ENCODE data around the gene ENO3. TPM values are rescaled to one million over a fixed set of nuclear protein-coding genes. Genes with fewer than 3 reads are reported as not detected.

Gene ENO3
- total RNA-seq, 1 experiment from 2014 or later, result 19.0 TPM

GRCh38 chr17:4986403-4986802 lies 35.5 kb downstream of the ENO3 start:
- H3K36me3 Mint-ChIP-seq (ENCODE audit: insufficient read depth, unreplicated experiment), result peaks cover 25% of the 10 kb centered on the region
- TF ChIP-seq, protein P1, sequence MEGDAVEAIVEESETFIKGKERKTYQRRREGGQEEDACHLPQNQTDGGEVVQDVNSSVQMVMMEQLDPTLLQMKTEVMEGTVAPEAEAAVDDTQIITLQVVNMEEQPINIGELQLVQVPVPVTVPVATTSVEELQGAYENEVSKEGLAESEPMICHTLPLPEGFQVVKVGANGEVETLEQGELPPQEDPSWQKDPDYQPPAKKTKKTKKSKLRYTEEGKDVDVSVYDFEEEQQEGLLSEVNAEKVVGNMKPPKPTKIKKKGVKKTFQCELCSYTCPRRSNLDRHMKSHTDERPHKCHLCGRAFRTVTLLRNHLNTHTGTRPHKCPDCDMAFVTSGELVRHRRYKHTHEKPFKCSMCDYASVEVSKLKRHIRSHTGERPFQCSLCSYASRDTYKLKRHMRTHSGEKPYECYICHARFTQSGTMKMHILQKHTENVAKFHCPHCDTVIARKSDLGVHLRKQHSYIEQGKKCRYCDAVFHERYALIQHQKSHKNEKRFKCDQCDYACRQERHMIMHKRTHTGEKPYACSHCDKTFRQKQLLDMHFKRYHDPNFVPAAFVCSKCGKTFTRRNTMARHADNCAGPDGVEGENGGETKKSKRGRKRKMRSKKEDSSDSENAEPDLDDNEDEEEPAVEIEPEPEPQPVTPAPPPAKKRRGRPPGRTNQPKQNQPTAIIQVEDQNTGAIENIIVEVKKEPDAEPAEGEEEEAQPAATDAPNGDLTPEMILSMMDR (IDR thresholded peaks at IDR 0.05; ENCODE audit: unreplicated experiment), result no peak
- ChIA-PET POLR2A (interaction anchor here (0.9 to 5.6 kb wide), 12 partner anchors 8 to 179 kb away, joined by 3 to 81 read pairs (median 6); partner anchors contain the start of genes INCA1, KIF1C, PFN1 and PLD2), CTCF (interaction anchor here (0.8 to 1.7 kb wide), 7 partner anchors 12 to 196 kb away, joined by 3 to 10 read pairs (median 4); partner anchors contain the start of genes KIF1C and SPAG7)
- no peaks in the 10 kb centered on the region for H3K9me3 Mint-ChIP-seq (ENCODE audit: unreplicated experiment)
- no TSS peak for BruUV-seq (replicated peaks)
- H3K27me3 Mint-ChIP-seq (ENCODE audit: insufficient read depth, unreplicated experiment), result no peaks in the 10 kb centered on the region
- DNase-seq (ENCODE audit: unreplicated experiment), result peak; percentile 39
- peak overlapping the region; percentile 84 for H3K27ac Mint-ChIP-seq (ENCODE audit: low read depth, unreplicated experiment)
- peaks cover 28% of the 10 kb centered on the region for H3K4me1 Mint-ChIP-seq (ENCODE audit: insufficient read depth, unreplicated experiment)
- peak overlapping the region; percentile 87 for H3K4me3 Mint-ChIP-seq (ENCODE audit: unreplicated experiment)
- intact Hi-C loops (cut with micrococcal nuclease), result no loop called here

- H3K27ac Mint-ChIP-seq (ENCODE audit: low read depth, unreplicated experiment), result peak within 1 kb of the TSS; percentile 84
- H3K36me3 Mint-ChIP-seq (ENCODE audit: insufficient read depth, unreplicated experiment), result peaks cover 28% of the 10 kb centered on the region
- no peaks in the 10 kb centered on the region for H3K9me3 Mint-ChIP-seq (ENCODE audit: unreplicated experiment)
- H3K4me3 Mint-ChIP-seq (ENCODE audit: unreplicated experiment), result peak within 1 kb of the TSS; percentile 87
- BruUV-seq (replicated peaks), result no TSS peak
- ChIA-PET POLR2A (interaction anchor here (0.9 to 5.6 kb wide), 14 partner anchors 8 to 197 kb away, joined by 3 to 81 read pairs (median 6); partner anchors contain the start of genes INCA1, KIF1C, PFN1 and PLD2), CTCF (interaction anchor here (0.6 to 1.7 kb wide), 15 partner anchors 8 to 466 kb away, joined by 3 to 10 read pairs (median 3); partner anchors contain the start of genes KIF1C and SPAG7)
- H3K4me1 Mint-ChIP-seq (ENCODE audit: insufficient read depth, unreplicated experiment), result peaks cover 28% of the 10 kb centered on the region
- no peaks in the 10 kb centered on the region for H3K27me3 Mint-ChIP-seq (ENCODE audit: insufficient read depth, unreplicated experiment)
- TF ChIP-seq, protein P1 (IDR thresholded peaks at IDR 0.05; ENCODE audit: unreplicated experiment), result peak; percentile 60
- intact Hi-C loops (cut with micrococcal nuclease), result loop anchor here (1.0 kb wide), 1 partner anchor 78 kb away; no protein-coding TSS in a partner anchor
- DNase-seq (ENCODE audit: unreplicated experiment), result peak; percentile 67
These were observed 36.2 kb downstream of the ENO3 start, which contains the start of gene CAMTA2 for GRCh38 chr17:4986951-4987766. Gene CAMTA2, minus strand, starts transcription at chr17:4987675. Its CDS starts 1,453 bp downstream, at chr17:4986222.

DNA sequence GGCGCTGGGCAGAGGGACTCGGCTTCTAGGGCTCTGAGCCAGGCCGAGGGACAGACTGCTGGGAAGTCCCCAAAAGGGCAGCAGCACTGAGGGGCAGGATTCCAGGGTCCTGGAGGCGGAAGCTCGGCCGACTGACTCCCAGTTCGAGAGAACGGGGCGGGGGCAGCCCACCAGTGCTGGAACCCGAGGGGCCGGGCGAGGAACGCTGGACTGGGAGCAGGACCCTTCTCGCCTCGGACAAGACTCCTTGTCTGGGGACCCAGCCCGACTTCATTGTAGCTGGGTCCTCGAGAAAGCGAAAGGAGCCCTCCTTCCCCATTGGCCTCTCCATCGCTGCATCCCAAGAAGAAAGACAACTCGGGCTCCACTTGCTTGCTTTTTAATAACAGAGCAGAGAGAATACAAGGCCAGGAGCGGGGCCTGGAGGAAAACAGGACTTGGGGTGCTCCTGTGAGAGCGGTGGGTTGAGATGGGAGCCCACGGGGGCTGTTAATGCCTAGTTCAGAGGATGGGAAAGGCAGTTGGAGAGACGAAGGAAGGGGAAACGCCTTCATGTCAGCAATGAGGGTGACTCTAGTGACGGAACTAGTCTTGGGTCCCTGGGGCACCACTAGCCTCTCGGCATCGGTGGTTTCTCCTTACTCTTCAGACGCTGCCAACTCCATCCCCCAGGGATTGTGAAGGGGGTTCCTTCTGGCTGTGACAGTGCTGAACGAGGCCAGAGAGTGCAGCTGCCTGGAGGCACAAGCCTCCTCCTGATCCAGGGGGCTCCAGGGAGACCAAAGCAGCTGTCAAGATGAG lies 37.0 kb downstream of the ENO3 start:
- no peaks in the 10 kb centered on the region for H3K9me3 Mint-ChIP-seq (ENCODE audit: unreplicated experiment)
- TF ChIP-seq, protein P1 (IDR thresholded peaks at IDR 0.05; ENCODE audit: unreplicated experiment), result no peak
- peaks cover 28% of the 10 kb centered on the region for H3K4me1 Mint-ChIP-seq (ENCODE audit: insufficient read depth, unreplicated experiment)
- H3K4me3 Mint-ChIP-seq (ENCODE audit: unreplicated experiment), result peak overlapping the region; percentile 87
- no peak for DNase-seq (ENCODE audit: unreplicated experiment)
- H3K27me3 Mint-ChIP-seq (ENCODE audit: insufficient read depth, unreplicated experiment), result no peaks in the 10 kb centered on the region
- H3K36me3 Mint-ChIP-seq (ENCODE audit: insufficient read depth, unreplicated experiment), result peaks cover 20% of the 10 kb centered on the region
- TSS peak; percentile 37 for BruUV-seq (replicated peaks)
- ChIA-PET POLR2A (interaction anchor here (0.7 to 5.6 kb wide), 12 partner anchors 9 to 197 kb away, joined by 3 to 81 read pairs (median 6); partner anchors contain the start of genes CHRNE, INCA1, KIF1C and PFN1), CTCF (interaction anchor here (0.5 to 1.7 kb wide), 12 partner anchors 9 to 800 kb away, joined by 3 to 6 read pairs (median 3); partner anchors contain the start of genes INCA1 and KIF1C)
- intact Hi-C loops (cut with micrococcal nuclease), result loop anchor here (1.0 kb wide), 1 partner anchor 79 kb away; no protein-coding TSS in a partner anchor
- peak overlapping the region; percentile 84 for H3K27ac Mint-ChIP-seq (ENCODE audit: low read depth, unreplicated experiment)
